ENCODE measurements around the gene LRRFIP1. TPM values are rescaled to one million over a fixed set of nuclear protein-coding genes. Genes with fewer than 3 reads are reported as not detected.

The LRRFIP1 gene
- total and polyA plus RNA-seq, 12 donors, result 18.7 to 79.7 (median 51.8) TPM

DNA sequence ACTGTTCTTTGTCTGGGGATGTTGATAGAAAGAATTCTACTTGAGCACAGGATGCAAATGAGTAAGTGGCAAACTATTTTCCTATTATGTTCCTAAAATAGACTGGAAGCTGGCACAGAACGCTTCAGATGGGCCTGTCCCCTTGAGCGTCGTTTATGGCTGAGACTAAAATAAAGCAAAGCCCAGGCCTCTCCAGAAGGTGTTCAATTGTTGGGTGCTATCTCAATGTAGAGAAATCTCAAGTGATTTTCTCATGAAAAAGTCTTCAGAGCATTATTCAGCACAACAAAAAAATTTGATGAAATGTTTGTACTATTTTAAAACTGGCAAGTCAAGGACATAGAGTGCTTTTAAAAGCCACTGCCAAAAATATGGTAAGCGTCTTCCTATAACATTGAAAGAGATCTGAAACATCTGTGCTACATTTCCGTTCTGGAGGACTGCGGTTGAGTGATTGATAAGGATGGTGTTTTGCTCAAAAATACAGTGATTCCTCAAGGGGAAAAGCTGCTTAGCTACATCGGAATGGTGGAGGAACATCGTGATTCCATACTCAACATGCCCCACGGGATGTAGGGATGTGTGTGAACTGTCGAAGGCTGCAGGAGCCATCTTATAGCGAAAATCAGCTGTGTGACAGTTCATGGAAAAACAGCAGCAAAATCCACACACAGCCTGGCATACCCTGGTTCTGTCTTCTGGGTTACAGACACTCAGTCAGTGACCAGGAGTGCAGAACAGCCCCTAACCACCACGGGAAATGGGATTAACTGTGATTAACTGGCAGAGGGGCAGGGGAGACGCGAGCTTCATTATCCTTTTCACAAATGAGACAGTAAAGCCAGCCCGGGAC is 10.4 kb upstream of the LRRFIP1 start:
- 33 to 39% (median 35%) methylated on average over 15 of the region's 15 CpGs for WGBS, 4 donors
- TF ChIP-seq, protein P1, sequence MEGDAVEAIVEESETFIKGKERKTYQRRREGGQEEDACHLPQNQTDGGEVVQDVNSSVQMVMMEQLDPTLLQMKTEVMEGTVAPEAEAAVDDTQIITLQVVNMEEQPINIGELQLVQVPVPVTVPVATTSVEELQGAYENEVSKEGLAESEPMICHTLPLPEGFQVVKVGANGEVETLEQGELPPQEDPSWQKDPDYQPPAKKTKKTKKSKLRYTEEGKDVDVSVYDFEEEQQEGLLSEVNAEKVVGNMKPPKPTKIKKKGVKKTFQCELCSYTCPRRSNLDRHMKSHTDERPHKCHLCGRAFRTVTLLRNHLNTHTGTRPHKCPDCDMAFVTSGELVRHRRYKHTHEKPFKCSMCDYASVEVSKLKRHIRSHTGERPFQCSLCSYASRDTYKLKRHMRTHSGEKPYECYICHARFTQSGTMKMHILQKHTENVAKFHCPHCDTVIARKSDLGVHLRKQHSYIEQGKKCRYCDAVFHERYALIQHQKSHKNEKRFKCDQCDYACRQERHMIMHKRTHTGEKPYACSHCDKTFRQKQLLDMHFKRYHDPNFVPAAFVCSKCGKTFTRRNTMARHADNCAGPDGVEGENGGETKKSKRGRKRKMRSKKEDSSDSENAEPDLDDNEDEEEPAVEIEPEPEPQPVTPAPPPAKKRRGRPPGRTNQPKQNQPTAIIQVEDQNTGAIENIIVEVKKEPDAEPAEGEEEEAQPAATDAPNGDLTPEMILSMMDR (IDR thresholded peaks at IDR 0.05), result no peak
- no peak for TF ChIP-seq POLR2A (IDR thresholded peaks at IDR 0.05)
- no peaks in the 10 kb centered on the region for H3K27me3 ChIP-seq
- no peaks in the 10 kb centered on the region for H3K36me3 ChIP-seq (replicated peaks in 1 of 2)
- H3K27ac ChIP-seq, result peak overlapping the region in 3 of 5 donors; percentile 26 to 87 (median 56)
- H3K9me3 ChIP-seq (replicated peaks in 1 of 3), result no peaks in the 10 kb centered on the region
- H3K4me3 ChIP-seq, result no peak overlapping the region
- intact Hi-C loops (cut with DNase I), result no loop called here
- DNase-seq, result no peak
- peaks cover 18 to 22% of the 10 kb centered on the region in 2 donors for H3K4me1 ChIP-seq (replicated peaks in 1 of 2)

DNA sequence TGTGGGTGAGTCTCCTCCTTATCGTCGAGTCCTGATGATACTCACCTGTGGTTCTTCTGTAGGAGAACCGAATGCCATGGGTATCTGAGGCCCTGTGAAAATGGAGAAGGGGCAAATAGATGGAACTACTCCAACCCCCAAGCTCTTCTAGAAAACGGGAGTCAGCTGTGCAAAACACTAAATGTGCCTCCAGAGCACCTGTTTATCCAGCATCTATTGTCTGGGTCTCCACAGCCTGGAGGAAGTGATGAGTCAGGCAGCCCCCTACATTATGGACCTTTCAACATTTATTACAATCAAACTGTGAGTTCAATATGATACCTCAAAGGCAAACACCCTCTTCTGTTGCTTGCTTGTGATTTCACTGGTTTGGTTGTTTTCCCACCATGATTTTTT is 9.8 kb upstream of the LRRFIP1 start:
- 66 to 87% (median 70%) methylated on average over 4 of the region's 4 CpGs for WGBS, 4 donors
- no peaks in the 10 kb centered on the region for H3K9me3 ChIP-seq (replicated peaks in 1 of 3)
- no peak for DNase-seq
- no peak overlapping the region for H3K4me3 ChIP-seq
- peak overlapping the region in 2 of 5 donors; percentile 56 to 87 for H3K27ac ChIP-seq
- intact Hi-C loops (cut with DNase I), result no loop called here
- H3K27me3 ChIP-seq, result no peaks in the 10 kb centered on the region
- H3K4me1 ChIP-seq (replicated peaks in 1 of 2), result peaks cover 18 to 22% of the 10 kb centered on the region in 2 donors
- TF ChIP-seq POLR2A (IDR thresholded peaks at IDR 0.05), result no peak
- TF ChIP-seq, protein P1 (IDR thresholded peaks at IDR 0.05), result no peak
- H3K36me3 ChIP-seq (replicated peaks in 1 of 2), result no peaks in the 10 kb centered on the region

DNA sequence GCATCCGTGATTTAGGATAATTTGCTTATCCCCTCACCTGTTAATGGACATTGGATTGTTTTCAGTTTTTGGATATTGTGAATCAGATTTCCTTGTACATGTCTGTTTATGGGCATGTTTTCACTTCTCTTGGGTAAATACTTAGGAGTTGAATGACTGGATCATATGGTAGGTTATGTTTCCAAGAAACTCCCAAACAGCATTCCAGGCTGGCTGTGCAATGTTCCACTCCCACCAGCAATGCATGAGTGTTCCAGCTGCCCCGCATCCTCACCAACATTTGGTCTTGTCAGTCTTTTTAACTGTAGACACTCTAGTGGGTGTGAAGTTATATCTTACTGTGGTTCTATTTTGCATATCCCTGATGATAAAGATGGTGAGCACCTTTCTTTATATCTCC is 8.9 kb upstream of the LRRFIP1 start:
- peaks cover 18 to 22% of the 10 kb centered on the region in 2 donors for H3K4me1 ChIP-seq (replicated peaks in 1 of 2)
- H3K36me3 ChIP-seq (replicated peaks in 1 of 2), result no peaks in the 10 kb centered on the region
- H3K27me3 ChIP-seq, result no peaks in the 10 kb centered on the region
- H3K9me3 ChIP-seq (replicated peaks in 1 of 3), result no peaks in the 10 kb centered on the region
- WGBS, 4 donors, result 84 to 91% (median 88%) methylated on average over 2 of the region's 2 CpGs
- no peak overlapping the region for H3K4me3 ChIP-seq
- TF ChIP-seq POLR2A (IDR thresholded peaks at IDR 0.05), result no peak
- TF ChIP-seq, protein P1 (IDR thresholded peaks at IDR 0.05), result no peak
- no peak overlapping the region for H3K27ac ChIP-seq
- intact Hi-C loops (cut with DNase I), result no loop called here
- DNase-seq, result no peak

DNA sequence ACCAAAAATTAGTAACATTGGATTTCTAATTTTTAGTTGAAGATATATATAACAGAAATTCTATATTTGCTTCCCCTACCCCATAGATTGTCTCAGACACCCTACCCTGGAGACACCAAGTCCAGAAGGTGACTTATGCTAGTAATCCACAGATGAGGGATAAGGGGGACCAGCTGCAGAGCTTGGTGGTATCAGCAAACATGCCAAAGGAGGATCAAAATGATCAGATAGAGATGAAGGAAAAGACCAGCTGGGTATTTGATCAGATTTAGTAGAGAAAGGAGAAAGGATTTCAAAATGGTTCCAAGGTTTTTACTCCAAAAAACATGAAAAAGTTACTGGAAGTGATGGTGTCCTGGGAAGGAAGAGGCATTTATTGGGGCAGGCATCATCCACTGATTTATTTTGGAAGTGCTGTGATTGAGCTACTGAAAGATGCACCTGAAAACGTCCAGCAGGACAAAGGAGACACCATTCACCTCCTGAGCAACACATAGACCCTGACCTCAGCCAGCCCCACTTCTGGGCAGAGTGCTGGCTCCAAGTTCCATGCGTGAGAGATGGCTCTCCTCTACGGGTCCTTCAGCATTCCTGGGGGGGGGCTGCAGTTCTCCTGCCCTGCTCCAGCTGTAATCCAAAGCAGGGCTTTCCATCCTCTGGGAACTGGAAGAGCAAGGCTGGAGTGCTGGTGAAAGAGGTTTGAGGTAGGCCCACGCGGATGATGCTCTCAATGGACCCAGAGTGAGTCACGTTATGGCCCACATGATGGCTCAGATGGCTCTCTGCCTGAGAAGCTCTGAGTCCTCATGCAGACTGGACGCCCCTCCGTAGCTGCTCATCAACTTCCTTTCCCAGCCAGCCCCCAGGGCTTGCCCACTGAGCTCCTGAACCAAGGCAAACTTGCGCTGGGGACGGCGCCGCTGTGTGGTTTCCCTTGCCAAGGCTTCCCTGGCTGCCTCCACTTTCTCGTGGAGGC is 3.7 kb upstream of the LRRFIP1 start:
- Histone ChIP-seq H3K9me3 (replicated peaks in 1 of 3) (no peaks in the 10 kb centered on the region), H3K27ac (no peak overlapping the region), H3K36me3 (replicated peaks in 1 of 2) (no peaks in the 10 kb centered on the region), H3K4me1 (replicated peaks in 1 of 2) (peaks cover 0 to 18% of the 10 kb centered on the region in 2 donors), H3K4me3 (no peak overlapping the region), H3K27me3 (no peaks in the 10 kb centered on the region)
- DNase-seq, result no peak
- intact Hi-C loops (cut with DNase I), result no loop called here
- TF ChIP-seq, protein P1 (IDR thresholded peaks at IDR 0.05), result no peak
- no peak for TF ChIP-seq POLR2A (IDR thresholded peaks at IDR 0.05)
- WGBS, 4 donors, result 77 to 89% (median 78%) methylated on average over 10 to 13 of the region's 13 CpGs

Data from adrenal gland (tissue), 12 donors.